Endothelial cell of umbilical vein (primary cell): ENCODE measurements around the gene ADGRG2. TPM values are rescaled to one million over a fixed set of nuclear protein-coding genes. Genes with fewer than 3 reads are reported as not detected.

Experiments used
- BruUV-seq: library from RNA; stranded (reverse); fragments of 400-500 nt; replicated peaks from 2 replicates; lab custom pipeline; 2021; lab: Mats Ljungman, UMichigan
- CTCF ChIA-PET: fragments of 300-600, 350-600 bp; sonication (Branson Sonifier 250); formaldehyde crosslinking; loops from one replicate; lab custom pipeline; 2021; ENCODE audit warnings: antibody characterized with exemption, inconsistent platforms; lab: Charles Lee
- POLR2A ChIA-PET: fragments of 300-600, 350-600 bp; sonication (Branson Sonifier 250); formaldehyde crosslinking; loops from one replicate; lab custom pipeline; 2021; ENCODE audit warnings: antibody characterized with exemption, inconsistent platforms; lab: Charles Lee
- DNase-seq: peaks from one replicate; pipeline ENCODE4 v3.0.0-alpha.2; 2011; ENCODE audit warnings: low read depth, low spot score
- FAIRE-seq: peaks from 2 replicates; lab custom pipeline; 2011; peaks lifted over from hg19 to GRCh38; lab: Jason Lieb, UNC
- H2AFZ ChIP-seq: 2 replicates; pipeline ENCODE4 v1.6.0; 2012; ENCODE audit warnings: low read depth, low read length, control low read depth, inconsistent platforms
- H3K27ac ChIP-seq: 2 replicates; pipeline ENCODE4 v1.5.1; 2011; ENCODE audit warnings: low read depth, mild to moderate bottlenecking, control low read depth, low read length, moderate library complexity; ENCODE audit not compliant: insufficient read depth
- H3K27me3 ChIP-seq, 2 experiments: 2 replicates each; pipeline versions ENCODE4 v1.6.0 to v1.6.1; 2011; ENCODE audit warnings: low read length in 2 of 2, mixed read lengths in 1 of 2; ENCODE audit not compliant: control insufficient read depth in 2 of 2, insufficient read depth in 2 of 2
- H3K36me3 ChIP-seq, 2 experiments: 2 replicates in 1 of 2; 3 replicates in 1 of 2; pipeline ENCODE4 v1.5.1; 2011; ENCODE audit warnings: low read length in 2 of 2, mild to moderate bottlenecking in 1 of 2, moderate library complexity in 1 of 2; ENCODE audit not compliant: control insufficient read depth in 2 of 2, insufficient read depth in 2 of 2; ENCODE audit errors: extremely low read depth in 1 of 2
- H3K4me1 ChIP-seq: 3 replicates; pipeline ENCODE4 v1.5.1; 2011; ENCODE audit warnings: mild to moderate bottlenecking, low read length; ENCODE audit not compliant: control insufficient read depth, insufficient read depth; ENCODE audit errors: extremely low read depth
- H3K4me2 ChIP-seq: 2 replicates; pipeline ENCODE4 v1.6.1; 2011; ENCODE audit warnings: low read length, control low read depth, mixed read lengths; ENCODE audit not compliant: insufficient read depth
- H3K4me3 ChIP-seq, 3 experiments: fragments of 200-600 bp in 1 of 3; sonication (generic), shearing (Covaris generic) in 1 of 3; replicated peaks in 1 of 3; 2 replicates each; pipeline ENCODE4 v1.5.1; 2011 to 2016; ENCODE audit warnings: control low read depth in 3 of 3, low read length in 3 of 3, mild to moderate bottlenecking in 2 of 3, inconsistent platforms in 1 of 3, low read depth in 1 of 3, moderate library complexity in 1 of 3; ENCODE audit not compliant: insufficient read depth in 1 of 3
- H3K79me2 ChIP-seq: 2 replicates; pipeline ENCODE4 v1.6.0; 2012; ENCODE audit warnings: low read length, inconsistent platforms; ENCODE audit not compliant: control insufficient read depth, insufficient read depth
- H3K9ac ChIP-seq: replicated peaks from 2 replicates; pipeline ENCODE3; 2011; ENCODE audit warnings: low read length, control low read depth; ENCODE audit not compliant: insufficient read depth; ENCODE audit errors: extremely low read depth
- H3K9me1 ChIP-seq: replicated peaks from 3 replicates; pipeline ENCODE4 v1.6.0; 2011; ENCODE audit warnings: mild to moderate bottlenecking, low read length; ENCODE audit not compliant: control insufficient read depth, insufficient read depth; ENCODE audit errors: extremely low read depth
- H3K9me3 ChIP-seq: replicated peaks from 2 replicates; pipeline ENCODE4 v1.5.1; 2012; ENCODE audit warnings: low read length, inconsistent platforms; ENCODE audit not compliant: control insufficient read depth, insufficient read depth
- H4K20me1 ChIP-seq: replicated peaks from 2 replicates; pipeline ENCODE3; 2011; ENCODE audit warnings: mild to moderate bottlenecking, low read length; ENCODE audit not compliant: control insufficient read depth, insufficient read depth; ENCODE audit errors: extremely low read depth
- CTCF ChIP-seq, 2 donors: IDR thresholded peaks; 1 replicate in 1 of 2; 2 replicates in 1 of 2; pipeline ENCODE4 v1.5.1; 2011; ENCODE audit warnings: low read length in 2 of 2, mild to moderate bottlenecking in 2 of 2, moderate library complexity in 2 of 2, control low read depth in 1 of 2, inconsistent platforms in 1 of 2, low read depth in 1 of 2; ENCODE audit not compliant: insufficient read depth in 1 of 2; ENCODE audit errors: extremely low read depth in 1 of 2
- FOS ChIP-seq: IDR thresholded peaks from 2 replicates; pipeline ENCODE4 v1.6.1; 2011; ENCODE audit warnings: mild to moderate bottlenecking, low read length, moderate library complexity, borderline replicate concordance; ENCODE audit not compliant: insufficient read depth
- GATA2 ChIP-seq: IDR thresholded peaks from 2 replicates; pipeline ENCODE4 v1.7.0; 2011; ENCODE audit warnings: low read depth, mild to moderate bottlenecking, moderate library complexity, mixed read lengths, low read length; ENCODE audit not compliant: insufficient read length, insufficient read depth
- JUN ChIP-seq: IDR thresholded peaks from 2 replicates; pipeline ENCODE4 v1.6.1; 2011; ENCODE audit warnings: borderline replicate concordance, low read depth; ENCODE audit not compliant: insufficient read length, insufficient read depth
- MAX ChIP-seq: IDR thresholded peaks from 2 replicates; pipeline ENCODE4 v1.6.1; 2011; ENCODE audit not compliant: insufficient read depth, insufficient read length
- MYC ChIP-seq: IDR thresholded peaks from one replicate; pipeline ENCODE4 v1.6.1; 2011; ENCODE audit warnings: mild to moderate bottlenecking, low read depth, low read length
- POLR2AphosphoS5 ChIP-seq: IDR thresholded peaks from 2 replicates; pipeline ENCODE4 v1.6.1; 2012; ENCODE audit warnings: low read depth, mild to moderate bottlenecking, control low read depth, low read length, moderate library complexity; ENCODE audit not compliant: insufficient read depth
- dilution Hi-C: fragments of 300-500 bp; cut with MboI; formaldehyde crosslinking; loops from one replicate; pipeline ENCODE4 v1.15.0; 2019; ENCODE audit warnings: low sequenced_read_pairs; ENCODE audit not compliant: extremely low pct_ligation_motif_present
- intact Hi-C: fragments of 100-400 bp; cut with micrococcal nuclease; formaldehyde crosslinking; loops from one replicate; pipeline ENCODE4 v1.10.0; 2022
- polyA plus RNA-seq, 4 experiments: library from polyadenylated mRNA; depleted of rRNA in 3 of 4; stranded (reverse) in 3 of 4; unstranded in 1 of 4; fragments of >200 nt; gene quantifications; 2 replicates each; pipeline versions ENCODE4 v1.2.1 to v1.2.3, GENCODE V29; 2011 to 2012; ENCODE audit warnings: missing spikeins in 1 of 4
- total RNA-seq: library from RNA; stranded (reverse); gene quantifications from 2 replicates; pipeline ENCODE4 v1.2.3, GENCODE V29; 2021

ADGRG2 gene
- total and polyA plus RNA-seq, 2 donors (not counting 3 experiments of a cell fraction or from before 2014, with no cell fraction given) = not detected

DNA sequence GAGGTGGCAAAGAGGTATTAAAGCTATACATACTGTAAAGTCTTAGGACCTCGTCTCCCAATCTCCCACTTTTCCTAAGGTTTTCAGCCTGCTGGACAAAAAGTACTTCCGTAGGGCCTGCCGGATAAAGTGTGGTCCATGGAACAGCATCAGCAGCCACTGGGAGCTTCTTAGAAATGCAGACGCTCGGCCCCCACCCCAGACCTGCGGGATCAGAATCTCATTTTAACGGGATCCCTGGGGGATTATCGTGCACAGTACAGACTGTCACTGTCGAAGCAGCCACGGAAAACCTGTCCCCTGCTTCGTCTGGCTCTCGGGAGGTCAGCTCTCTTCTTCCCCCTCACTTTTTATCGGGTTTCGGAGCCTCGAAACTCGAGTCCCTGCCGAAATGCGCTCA lies 802 bp downstream of the ADGRG2 start:
- H2AFZ ChIP-seq = no peak overlapping the region
- no peak overlapping the region for H3K27ac ChIP-seq
- no peaks in the 10 kb centered on the region for H3K9me3 ChIP-seq
- H3K79me2 ChIP-seq = no peaks in the 10 kb centered on the region
- no peaks in the 10 kb centered on the region for H3K4me1 ChIP-seq
- BruUV-seq = no TSS peak
- no peak overlapping the region for H3K9ac ChIP-seq
- intact Hi-C loops (no loop called here), dilution Hi-C loops (no loop called here)
- POLR2A ChIA-PET = no interaction called here
- H3K27me3 ChIP-seq = peaks cover 24 to 35% of the 10 kb centered on the region in 2 experiments
- no peaks in the 10 kb centered on the region for H4K20me1 ChIP-seq
- CTCF ChIA-PET = interaction anchor here (1.1 kb wide), 1 partner anchor 213 kb away, joined by 5 read pairs; no protein-coding TSS in a partner anchor
- TF ChIP-seq MYC = no peak
- no peak for TF ChIP-seq GATA2
- no peak for TF ChIP-seq POLR2AphosphoS5
- TF ChIP-seq JUN = no peak
- TF ChIP-seq CTCF (IDR thresholded peaks at IDR 0.05; ENCODE audit: extremely low read depth in 1 of 2, insufficient read depth in 1 of 2, low read depth in 1 of 2, low read length in 2 of 2) = no peak
- TF ChIP-seq FOS = no peak
- TF ChIP-seq MAX = no peak
- H3K9me1 ChIP-seq = no peaks in the 10 kb centered on the region
- no peak overlapping the region for H3K4me3 ChIP-seq
- FAIRE-seq (no peak), DNase-seq (no peak)
- no peak overlapping the region for H3K4me2 ChIP-seq
- H3K36me3 ChIP-seq = no peaks in the 10 kb centered on the region
